ENCODE results near the gene UBE2E2. TPM values are rescaled to one million over a fixed set of nuclear protein-coding genes. Genes with fewer than 3 reads are reported as not detected.

Gene UBE2E2
- total RNA-seq, 4 donors from 2014 or later, result 26.5 to 44.0 (median 37.0) TPM

DNA sequence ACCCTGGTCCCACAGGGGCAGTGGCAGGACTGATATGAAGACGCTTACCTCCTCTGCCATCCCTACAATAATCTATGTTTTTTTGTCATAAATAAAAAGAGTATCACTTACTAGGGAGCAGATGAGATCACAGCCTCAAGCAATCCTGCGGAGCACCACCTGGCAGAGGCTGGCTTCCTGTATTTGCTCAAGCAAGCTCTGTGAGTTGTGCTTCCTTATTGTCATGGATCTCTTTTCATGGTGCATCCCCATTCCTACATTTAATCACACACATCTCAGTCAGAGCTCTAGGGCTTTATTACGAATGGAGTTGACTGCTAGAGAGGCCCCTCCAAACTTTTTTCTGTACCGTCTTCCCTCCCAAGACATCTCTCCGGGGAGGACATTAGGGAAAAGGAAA lies 186.0 kb downstream of the UBE2E2 start:
- no peak for DNase-seq

DNA sequence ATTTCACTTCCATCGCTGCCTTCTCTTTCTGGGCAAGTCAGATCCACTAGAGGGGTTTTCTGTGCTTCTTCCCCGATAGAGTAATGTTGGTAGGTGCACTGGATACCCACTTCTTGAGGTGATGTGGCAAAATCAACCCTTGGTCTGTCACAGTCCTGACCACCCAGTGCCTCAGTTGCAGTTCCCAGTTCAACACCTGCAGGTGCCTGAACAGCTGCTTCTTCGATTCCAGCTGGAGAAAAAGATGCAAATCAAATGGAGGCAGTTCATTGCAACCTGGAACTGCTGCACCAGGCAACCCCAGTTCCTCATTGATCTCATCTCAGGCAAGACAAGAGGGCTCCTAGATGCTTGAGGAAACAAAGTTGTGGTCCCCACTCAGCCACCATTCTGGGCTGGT lies 186.6 kb downstream of the UBE2E2 start:
- Histone ChIP-seq H3K27me3 (no peaks in the 10 kb centered on the region), H3K36me3 (no peaks in the 10 kb centered on the region), H3K4me3 (no peak overlapping the region), H3K4me1 (no peaks in the 10 kb centered on the region), H3K27ac (no peak overlapping the region), H3K9me3 (no peaks in the 10 kb centered on the region)
- intact Hi-C loops (cut with DNase I), result no loop called here
- WGBS, 2 donors, result 100% methylated on average over 1 of the region's 3 CpGs; no CpG with 5 or more reads in 1 of the 2 donors
- no peak for TF ChIP-seq POLR2A (IDR thresholded peaks at IDR 0.05)
- TF ChIP-seq, protein P1, sequence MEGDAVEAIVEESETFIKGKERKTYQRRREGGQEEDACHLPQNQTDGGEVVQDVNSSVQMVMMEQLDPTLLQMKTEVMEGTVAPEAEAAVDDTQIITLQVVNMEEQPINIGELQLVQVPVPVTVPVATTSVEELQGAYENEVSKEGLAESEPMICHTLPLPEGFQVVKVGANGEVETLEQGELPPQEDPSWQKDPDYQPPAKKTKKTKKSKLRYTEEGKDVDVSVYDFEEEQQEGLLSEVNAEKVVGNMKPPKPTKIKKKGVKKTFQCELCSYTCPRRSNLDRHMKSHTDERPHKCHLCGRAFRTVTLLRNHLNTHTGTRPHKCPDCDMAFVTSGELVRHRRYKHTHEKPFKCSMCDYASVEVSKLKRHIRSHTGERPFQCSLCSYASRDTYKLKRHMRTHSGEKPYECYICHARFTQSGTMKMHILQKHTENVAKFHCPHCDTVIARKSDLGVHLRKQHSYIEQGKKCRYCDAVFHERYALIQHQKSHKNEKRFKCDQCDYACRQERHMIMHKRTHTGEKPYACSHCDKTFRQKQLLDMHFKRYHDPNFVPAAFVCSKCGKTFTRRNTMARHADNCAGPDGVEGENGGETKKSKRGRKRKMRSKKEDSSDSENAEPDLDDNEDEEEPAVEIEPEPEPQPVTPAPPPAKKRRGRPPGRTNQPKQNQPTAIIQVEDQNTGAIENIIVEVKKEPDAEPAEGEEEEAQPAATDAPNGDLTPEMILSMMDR (IDR thresholded peaks at IDR 0.05), result no peak
- DNase-seq, result no peak

More for the DNA sequence above, 186.0 kb downstream of the UBE2E2 start:
- no peak overlapping the region for H3K4me3 ChIP-seq
- H3K9me3 ChIP-seq, result no peaks in the 10 kb centered on the region
- WGBS, 2 donors, result 60 to 67% methylated on average over 5 of the region's 5 CpGs
- no peaks in the 10 kb centered on the region for H3K4me1 ChIP-seq
- no peak overlapping the region for H3K27ac ChIP-seq
- no peaks in the 10 kb centered on the region for H3K36me3 ChIP-seq
- no peaks in the 10 kb centered on the region for H3K27me3 ChIP-seq
- intact Hi-C loops (cut with DNase I), result no loop called here
- no peak for TF ChIP-seq POLR2A (IDR thresholded peaks at IDR 0.05)
- TF ChIP-seq, protein P1 (IDR thresholded peaks at IDR 0.05), result no peak

DNA sequence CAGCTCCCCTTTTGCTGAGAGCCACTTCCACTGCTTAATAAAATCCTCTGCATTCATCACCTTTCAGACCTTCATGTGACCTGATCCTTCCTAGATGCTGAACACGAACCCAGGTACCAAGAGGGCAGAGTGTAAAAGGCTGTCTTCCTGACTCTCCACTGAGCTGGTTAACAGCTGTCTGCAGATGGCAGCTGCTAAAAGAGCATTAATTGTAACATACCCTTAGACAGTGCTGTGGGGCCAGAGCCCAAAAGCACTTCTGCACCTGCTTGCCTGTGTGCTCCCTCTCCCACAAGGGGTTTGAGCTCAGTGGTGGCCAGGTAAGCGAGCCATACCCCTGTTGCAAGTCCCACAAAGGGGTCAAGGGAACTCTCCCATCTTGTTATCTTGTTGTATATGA lies 187.3 kb downstream of the UBE2E2 start:
- Histone ChIP-seq H3K36me3 (no peaks in the 10 kb centered on the region), H3K4me1 (no peaks in the 10 kb centered on the region), H3K27ac (no peak overlapping the region), H3K9me3 (no peaks in the 10 kb centered on the region), H3K4me3 (no peak overlapping the region), H3K27me3 (no peaks in the 10 kb centered on the region)
- 100% methylated on average over 1 to 2 of the region's 2 CpGs for WGBS, 2 donors
- intact Hi-C loops (cut with DNase I), result no loop called here
- no peak for DNase-seq
- TF ChIP-seq, protein P1 (IDR thresholded peaks at IDR 0.05), result no peak
- no peak for TF ChIP-seq POLR2A (IDR thresholded peaks at IDR 0.05)

DNA sequence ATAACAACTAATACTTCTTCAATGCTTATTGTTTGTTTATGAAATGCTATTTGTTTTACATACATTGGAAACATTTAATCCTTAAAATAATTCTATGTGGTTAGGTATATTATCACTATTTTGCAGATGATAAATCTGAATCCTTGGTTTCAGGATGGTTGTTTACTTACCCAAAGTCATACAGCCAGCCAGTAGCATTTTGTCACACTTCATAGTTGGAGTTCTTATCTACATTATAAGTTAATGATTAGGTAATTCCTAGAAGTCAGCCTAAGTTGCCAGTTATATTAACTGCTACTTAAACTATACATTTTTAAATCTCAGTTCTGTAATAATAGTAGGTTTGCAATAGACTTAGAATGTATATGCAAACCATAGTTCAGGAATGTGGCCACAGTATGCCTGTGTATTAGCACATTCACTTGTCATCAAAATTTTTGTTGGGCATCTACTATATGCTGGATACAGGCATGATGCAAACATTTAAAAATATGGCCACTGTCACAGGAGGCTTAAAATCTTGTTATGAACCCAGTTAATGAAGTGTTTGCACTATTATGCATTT lies 187.9 kb downstream of the UBE2E2 start:
- no peaks in the 10 kb centered on the region for H3K9me3 ChIP-seq
- no peaks in the 10 kb centered on the region for H3K27me3 ChIP-seq
- intact Hi-C loops (cut with DNase I), result no loop called here
- no peaks in the 10 kb centered on the region for H3K36me3 ChIP-seq
- no peak overlapping the region for H3K4me3 ChIP-seq
- no peaks in the 10 kb centered on the region for H3K4me1 ChIP-seq
- DNase-seq, result no peak
- TF ChIP-seq, protein P1 (IDR thresholded peaks at IDR 0.05), result no peak
- no peak for TF ChIP-seq POLR2A (IDR thresholded peaks at IDR 0.05)
- H3K27ac ChIP-seq, result no peak overlapping the region

DNA sequence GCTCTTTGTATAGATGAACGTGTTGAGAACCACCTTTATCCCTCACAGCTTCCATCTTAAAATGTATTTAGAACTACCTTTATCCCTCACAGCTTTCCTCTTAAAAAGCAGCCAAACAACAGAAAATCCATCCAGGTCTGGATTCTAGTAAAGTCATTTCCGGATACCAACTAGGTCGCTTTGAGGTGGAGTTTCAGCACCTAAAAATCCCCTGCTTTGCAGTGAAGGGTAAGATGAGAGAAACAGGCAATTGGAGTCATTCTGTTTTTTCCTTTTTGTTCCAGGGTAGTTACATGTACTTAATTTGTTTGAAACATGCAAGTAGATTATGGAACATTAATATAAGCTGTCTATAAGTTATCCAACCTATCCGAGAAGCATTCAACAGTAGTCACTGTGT lies 192.0 kb downstream of the UBE2E2 start:
- Histone ChIP-seq H3K4me1 (no peaks in the 10 kb centered on the region), H3K9me3 (no peaks in the 10 kb centered on the region), H3K27ac (no peak overlapping the region), H3K27me3 (no peaks in the 10 kb centered on the region), H3K4me3 (no peak overlapping the region), H3K36me3 (no peaks in the 10 kb centered on the region)
- DNase-seq, result no peak
- intact Hi-C loops (cut with DNase I), result no loop called here
- WGBS, 2 donors, result 78 to 93% methylated on average over 4 of the region's 4 CpGs
- TF ChIP-seq, protein P1 (IDR thresholded peaks at IDR 0.05), result no peak
- TF ChIP-seq POLR2A (IDR thresholded peaks at IDR 0.05), result no peak

Measured in esophagus squamous epithelium (tissue), 5 donors.